ENCODE data around the gene CACNA1C.

GRCh38 chr12:2666846-2667245, 614.1 kb downstream of the CACNA1C start:
- TF ChIP-seq CTCF (conservative IDR thresholded peaks at IDR 0.05) = no peak
- TF ChIP-seq EZH2 (IDR thresholded peaks at IDR 0.05; ENCODE audit: low read depth) = no peak

All from PC-9 (cell line).